Endothelial cell of umbilical vein (primary cell): Measurements from ENCODE around the gene PTPN6.

Experiments used
- EZH2 ChIP-seq: IDR thresholded peaks from 2 replicates; pipeline ENCODE4 v1.6.1; 2012; ENCODE audit warnings: borderline replicate concordance, low read depth, mild to moderate bottlenecking, moderate library complexity, low read length, inconsistent platforms; ENCODE audit not compliant: severe bottlenecking
- FOS ChIP-seq: IDR thresholded peaks from 2 replicates; pipeline ENCODE4 v1.6.1; 2011; ENCODE audit warnings: mild to moderate bottlenecking, low read length, moderate library complexity, borderline replicate concordance; ENCODE audit not compliant: insufficient read depth
- JUN ChIP-seq: IDR thresholded peaks from 2 replicates; pipeline ENCODE4 v1.6.1; 2011; ENCODE audit warnings: borderline replicate concordance, low read depth; ENCODE audit not compliant: insufficient read length, insufficient read depth
- MYC ChIP-seq: IDR thresholded peaks from one replicate; pipeline ENCODE4 v1.6.1; 2011; ENCODE audit warnings: mild to moderate bottlenecking, low read depth, low read length
- POLR2A ChIP-seq: IDR thresholded peaks from 2 replicates; pipeline ENCODE4 v1.6.1; 2012; ENCODE audit warnings: low read depth, mild to moderate bottlenecking, control low read depth, low read length
- POLR2AphosphoS5 ChIP-seq: IDR thresholded peaks from 2 replicates; pipeline ENCODE4 v1.6.1; 2012; ENCODE audit warnings: low read depth, mild to moderate bottlenecking, control low read depth, low read length, moderate library complexity; ENCODE audit not compliant: insufficient read depth
- TF ChIP-seq, protein P1 (sequence below): IDR thresholded peaks from 2 replicates; pipeline ENCODE4 v1.6.1; 2011; ENCODE audit not compliant: insufficient read depth, insufficient read length
- TF ChIP-seq, protein P2 (sequence below), 2 donors: IDR thresholded peaks; 1 replicate in 1 of 2; 2 replicates in 1 of 2; pipeline ENCODE4 v1.5.1; 2011; ENCODE audit warnings: low read length in 2 of 2, mild to moderate bottlenecking in 2 of 2, moderate library complexity in 2 of 2, control low read depth in 1 of 2, inconsistent platforms in 1 of 2, low read depth in 1 of 2; ENCODE audit not compliant: insufficient read depth in 1 of 2; ENCODE audit errors: extremely low read depth in 1 of 2

DNA sequence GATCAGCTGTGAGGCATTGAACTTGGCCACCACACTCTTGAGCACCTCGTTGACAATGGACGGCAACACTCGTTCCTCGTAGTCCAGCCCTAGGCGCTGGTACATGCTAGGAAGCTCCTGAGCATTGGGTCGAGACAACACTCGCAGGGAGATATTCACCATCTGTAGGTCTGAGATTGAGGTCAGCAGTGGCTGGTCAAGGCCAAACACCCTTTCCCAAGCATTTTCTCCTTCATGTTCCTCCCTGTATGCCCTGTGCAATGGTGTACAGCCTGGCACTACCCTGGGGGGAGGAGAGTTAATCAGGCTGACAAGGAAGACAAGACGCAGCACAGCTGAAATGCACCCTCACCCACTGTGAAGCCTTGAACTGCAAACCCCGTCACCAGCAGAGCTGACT, 17.3 kb downstream of the PTPN6 start:
- TF ChIP-seq POLR2AphosphoS5 (no peak), EZH2 (no peak), MYC (no peak), POLR2A (no peak), FOS (no peak), JUN (no peak)
- TF ChIP-seq, protein P1, sequence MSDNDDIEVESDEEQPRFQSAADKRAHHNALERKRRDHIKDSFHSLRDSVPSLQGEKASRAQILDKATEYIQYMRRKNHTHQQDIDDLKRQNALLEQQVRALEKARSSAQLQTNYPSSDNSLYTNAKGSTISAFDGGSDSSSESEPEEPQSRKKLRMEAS: no peak
- TF ChIP-seq, protein P2, sequence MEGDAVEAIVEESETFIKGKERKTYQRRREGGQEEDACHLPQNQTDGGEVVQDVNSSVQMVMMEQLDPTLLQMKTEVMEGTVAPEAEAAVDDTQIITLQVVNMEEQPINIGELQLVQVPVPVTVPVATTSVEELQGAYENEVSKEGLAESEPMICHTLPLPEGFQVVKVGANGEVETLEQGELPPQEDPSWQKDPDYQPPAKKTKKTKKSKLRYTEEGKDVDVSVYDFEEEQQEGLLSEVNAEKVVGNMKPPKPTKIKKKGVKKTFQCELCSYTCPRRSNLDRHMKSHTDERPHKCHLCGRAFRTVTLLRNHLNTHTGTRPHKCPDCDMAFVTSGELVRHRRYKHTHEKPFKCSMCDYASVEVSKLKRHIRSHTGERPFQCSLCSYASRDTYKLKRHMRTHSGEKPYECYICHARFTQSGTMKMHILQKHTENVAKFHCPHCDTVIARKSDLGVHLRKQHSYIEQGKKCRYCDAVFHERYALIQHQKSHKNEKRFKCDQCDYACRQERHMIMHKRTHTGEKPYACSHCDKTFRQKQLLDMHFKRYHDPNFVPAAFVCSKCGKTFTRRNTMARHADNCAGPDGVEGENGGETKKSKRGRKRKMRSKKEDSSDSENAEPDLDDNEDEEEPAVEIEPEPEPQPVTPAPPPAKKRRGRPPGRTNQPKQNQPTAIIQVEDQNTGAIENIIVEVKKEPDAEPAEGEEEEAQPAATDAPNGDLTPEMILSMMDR (IDR thresholded peaks at IDR 0.05; ENCODE audit: extremely low read depth in 1 of 2, insufficient read depth in 1 of 2, low read depth in 1 of 2, low read length in 2 of 2): no peak
